GM13977 (cell line): Measurements from ENCODE around the gene RNF207.
A peak's percentile ranks its signal among the peaks of the same experiment; 100 is the strongest.

ENCODE experiments used
- DNase-seq: peaks from one replicate; pipeline ENCODE4 v3.0.0; 2012; ENCODE audit warnings: low spot score
- CTCF ChIP-seq: IDR thresholded peaks from 2 replicates; pipeline ENCODE4 v1.5.1; 2012; ENCODE audit warnings: mild to moderate bottlenecking, control low read depth; ENCODE audit not compliant: insufficient read depth; ENCODE audit errors: extremely low read depth, missing control alignments
- in situ Hi-C: fragments of 300-500 bp; cut with MboI; formaldehyde crosslinking; loops from one replicate; pipeline ENCODE4 v1.12.0; 2022; ENCODE audit warnings: low sequenced_read_pairs, low pct_unique_long_range_greater_than_20kb, mixed read lengths, inconsistent platforms; ENCODE audit not compliant: unreplicated experiment

RNF207 gene

DNA sequence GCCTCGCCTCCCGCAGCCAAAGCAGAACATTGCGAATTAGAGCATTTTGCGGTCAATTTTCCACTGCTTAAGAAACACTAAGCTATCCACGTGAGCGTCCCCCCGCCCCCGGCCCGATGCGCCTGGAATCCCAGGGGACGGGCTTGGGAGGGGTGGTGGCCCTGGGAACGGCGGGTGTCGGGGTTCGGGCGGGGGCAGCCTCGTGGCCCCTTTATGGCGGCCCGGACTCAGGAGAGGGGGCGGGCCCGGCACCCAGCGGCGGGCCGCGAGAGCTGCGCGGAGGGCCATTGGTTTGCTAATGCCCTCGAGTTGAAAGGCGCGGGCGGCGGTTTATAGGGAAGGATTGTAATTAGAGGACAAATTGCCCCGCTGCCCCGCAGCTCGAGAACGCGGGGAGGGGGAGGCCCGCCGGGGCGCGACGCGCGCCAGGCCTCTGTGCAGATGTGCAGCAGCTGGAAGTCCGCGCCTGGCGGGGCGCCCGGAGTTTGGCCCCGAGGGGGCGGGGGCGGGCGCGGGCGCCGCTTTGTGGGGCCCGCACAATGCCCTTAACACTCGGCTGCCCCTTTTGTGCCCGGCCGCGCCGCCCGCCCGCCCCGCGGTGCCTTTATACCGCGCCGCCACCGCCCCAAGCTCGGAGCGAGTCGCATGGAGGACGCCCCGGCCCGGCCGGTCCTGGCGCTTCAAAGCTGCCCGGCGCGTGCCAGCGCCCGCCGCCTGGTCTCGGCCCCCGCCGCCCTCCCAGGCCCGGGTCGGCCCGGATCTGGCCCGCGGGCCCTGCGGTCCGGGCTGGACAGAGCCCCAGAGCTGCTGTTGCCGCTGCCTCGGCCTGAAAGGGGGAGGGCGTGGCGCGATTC is 36.2 kb downstream of the RNF207 start:
- in situ Hi-C loops = loop anchor here (10.0 kb wide), 2 partner anchors 103 to 163 kb away; no protein-coding TSS in a partner anchor
- no peak for DNase-seq
- no peak for TF ChIP-seq CTCF

DNA sequence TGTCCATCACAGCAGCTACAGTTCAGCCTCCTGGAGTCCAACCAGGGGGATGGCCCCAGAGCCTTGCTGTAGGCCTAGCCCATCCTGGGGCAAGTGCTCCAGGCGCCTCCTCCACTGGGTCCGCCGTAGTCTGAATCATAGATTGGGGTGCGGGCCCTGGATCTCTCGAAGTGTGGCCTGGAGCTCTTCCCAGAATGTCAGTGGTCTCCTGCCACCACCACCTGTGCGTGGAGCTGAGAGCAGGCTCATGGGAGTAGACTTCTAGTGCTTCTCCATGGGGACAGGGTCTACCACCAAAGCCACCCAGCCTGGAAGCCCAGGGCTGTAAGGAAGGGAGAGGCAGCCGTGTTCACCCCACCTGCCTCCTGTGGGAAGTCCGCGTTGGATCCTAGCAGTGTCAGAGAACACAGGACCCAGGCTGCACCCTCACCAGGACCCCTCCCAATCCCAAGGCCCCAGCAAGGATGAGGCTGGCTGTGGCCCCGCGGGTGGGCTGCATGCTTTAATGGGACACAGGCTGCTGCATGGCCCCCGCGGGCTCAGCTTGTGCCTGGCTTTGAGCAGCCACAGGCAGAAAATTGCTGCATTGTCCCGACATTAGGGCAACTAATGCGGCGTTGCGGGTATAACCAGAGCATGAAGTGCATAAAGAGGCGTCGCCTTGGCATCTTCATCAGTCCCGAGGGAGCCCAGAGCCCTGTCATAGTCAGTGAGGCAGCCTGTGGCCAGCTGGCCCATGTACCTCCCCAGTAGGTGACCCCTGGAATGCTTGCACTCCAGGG is 37.3 kb downstream of the RNF207 start:
- in situ Hi-C loops = loop anchor here (10.0 kb wide), 2 partner anchors 102 to 162 kb away; no protein-coding TSS in a partner anchor
- TF ChIP-seq CTCF = no peak
- DNase-seq = no peak

- TF ChIP-seq CTCF = no peak
- DNase-seq = no peak
- in situ Hi-C loops = loop anchor here (10.0 kb wide), 2 partner anchors 101 to 161 kb away; no protein-coding TSS in a partner anchor
Measured at GRCh38 chr1:6243993-6244392, 38.1 kb downstream of the RNF207 start, which contains the start of gene HES3. Gene HES3, plus strand, starts transcription at chr1:6244179. Its CDS starts 187 bp downstream, at chr1:6244366.

GRCh38 chr1:6244401-6245049 is 38.6 kb downstream of the RNF207 start:
- DNase-seq = no peak
- in situ Hi-C loops = loop anchor here (10.0 kb wide), 2 partner anchors 100 to 160 kb away; no protein-coding TSS in a partner anchor
- TF ChIP-seq CTCF = no peak

DNA sequence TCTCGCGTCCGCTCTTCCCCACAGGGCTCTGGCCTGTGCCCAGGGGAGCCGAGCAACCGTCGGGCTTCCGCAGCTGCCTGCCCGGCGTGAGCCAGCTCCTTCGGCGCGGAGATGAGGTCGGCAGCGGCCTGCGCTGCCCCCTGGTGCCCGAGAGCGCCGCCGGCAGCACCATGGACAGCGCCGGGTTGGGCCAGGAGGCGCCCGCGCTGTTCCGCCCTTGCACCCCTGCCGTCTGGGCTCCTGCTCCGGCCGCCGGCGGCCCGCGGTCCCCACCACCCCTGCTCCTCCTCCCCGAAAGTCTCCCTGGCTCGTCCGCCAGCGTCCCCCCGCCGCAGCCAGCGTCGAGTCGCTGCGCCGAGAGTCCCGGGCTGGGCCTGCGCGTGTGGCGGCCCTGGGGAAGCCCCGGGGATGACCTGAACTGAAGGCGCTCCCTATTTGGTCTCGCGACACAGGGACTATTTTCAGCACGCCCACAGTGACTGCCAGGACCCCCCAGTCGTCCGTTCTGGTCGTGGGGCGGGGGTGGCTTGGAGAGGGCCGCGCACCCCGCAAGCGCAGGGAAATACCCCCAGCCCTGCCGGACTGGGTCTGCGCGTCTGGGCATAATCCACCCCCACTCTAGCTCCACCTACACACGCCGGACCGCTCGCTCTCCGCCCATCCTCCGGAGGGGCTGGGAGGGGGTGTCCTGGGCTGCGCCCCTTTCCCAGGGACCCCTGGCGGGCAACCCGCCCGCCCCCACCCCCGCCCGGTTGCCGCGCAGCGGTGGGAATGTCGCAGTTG is 39.4 kb downstream of the RNF207 start:
- DNase-seq = peak; percentile 95
- TF ChIP-seq CTCF = peak; percentile 94
- in situ Hi-C loops = loop anchor here (10.0 kb wide), 2 partner anchors 100 to 160 kb away; no protein-coding TSS in a partner anchor
